T-helper 1 cell treated with Interleukin-12 subunit alpha and Interleukin-12 subunit beta and Interleukin-4 antibody, amounts not matched to agents 30 μg/mL and 1 μg/mL, for 36 hours (primary cell): ENCODE data around the gene DNTT.

Experiments
- H3K27ac Mint-ChIP-seq: one replicate; pipeline ENCODE4 v1.8.0; 2021; ENCODE audit warnings: mild to moderate bottlenecking, mixed read lengths
- H3K27me3 Mint-ChIP-seq: one replicate; pipeline ENCODE4 v1.8.0; 2021; ENCODE audit warnings: low read depth, mixed read lengths
- H3K36me3 Mint-ChIP-seq: one replicate; pipeline ENCODE4 v1.8.0; 2021; ENCODE audit warnings: low read depth, mixed read lengths
- H3K4me1 Mint-ChIP-seq: one replicate; pipeline ENCODE4 v1.8.0; 2021; ENCODE audit warnings: low read depth, mixed read lengths
- H3K4me3 Mint-ChIP-seq: one replicate; pipeline ENCODE4 v1.8.0; 2021; ENCODE audit warnings: mild to moderate bottlenecking, moderate library complexity, mixed read lengths
- H3K9me3 Mint-ChIP-seq: one replicate; pipeline ENCODE4 v1.8.0; 2021; ENCODE audit warnings: mixed read lengths

The DNTT gene

GRCh38 chr10:96360331-96360730 lies 56.1 kb downstream of the DNTT start:
- Mint-ChIP-seq H3K9me3 (no peaks in the 10 kb centered on the region), H3K27me3 (peaks cover 10% of the 10 kb centered on the region), H3K4me1 (no peaks in the 10 kb centered on the region), H3K36me3 (no peaks in the 10 kb centered on the region), H3K4me3 (no peak overlapping the region), H3K27ac (no peak overlapping the region)

GRCh38 chr10:96360766-96361165 lies 56.5 kb downstream of the DNTT start:
- H3K27me3 Mint-ChIP-seq = peaks cover 10% of the 10 kb centered on the region
- H3K4me1 Mint-ChIP-seq = no peaks in the 10 kb centered on the region
- no peaks in the 10 kb centered on the region for H3K36me3 Mint-ChIP-seq
- no peak overlapping the region for H3K4me3 Mint-ChIP-seq
- H3K9me3 Mint-ChIP-seq = no peaks in the 10 kb centered on the region
- no peak overlapping the region for H3K27ac Mint-ChIP-seq

- Mint-ChIP-seq H3K4me3 (no peak overlapping the region), H3K36me3 (no peaks in the 10 kb centered on the region), H3K4me1 (no peaks in the 10 kb centered on the region), H3K27ac (no peak overlapping the region), H3K9me3 (no peaks in the 10 kb centered on the region), H3K27me3 (peaks cover 4% of the 10 kb centered on the region)
These were observed 61.3 kb downstream of the DNTT start for GRCh38 chr10:96365571-96365970.

GRCh38 chr10:96366508-96366907 lies 62.3 kb downstream of the DNTT start:
- Mint-ChIP-seq H3K27me3 (peaks cover 4% of the 10 kb centered on the region), H3K9me3 (no peaks in the 10 kb centered on the region), H3K4me3 (no peak overlapping the region), H3K4me1 (no peaks in the 10 kb centered on the region), H3K36me3 (no peaks in the 10 kb centered on the region), H3K27ac (no peak overlapping the region)

- Mint-ChIP-seq H3K27me3 (peaks cover 4% of the 10 kb centered on the region), H3K27ac (no peak overlapping the region), H3K4me1 (no peaks in the 10 kb centered on the region), H3K36me3 (no peaks in the 10 kb centered on the region), H3K4me3 (no peak overlapping the region), H3K9me3 (no peaks in the 10 kb centered on the region)
These were observed 63.2 kb downstream of the DNTT start for GRCh38 chr10:96367470-96367869.

- H3K9me3 Mint-ChIP-seq = no peaks in the 10 kb centered on the region
- no peak overlapping the region for H3K27ac Mint-ChIP-seq
- H3K27me3 Mint-ChIP-seq = no peaks in the 10 kb centered on the region
- no peaks in the 10 kb centered on the region for H3K4me1 Mint-ChIP-seq
- no peak overlapping the region for H3K4me3 Mint-ChIP-seq
- H3K36me3 Mint-ChIP-seq = no peaks in the 10 kb centered on the region
These were observed 64.7 kb downstream of the DNTT start for GRCh38 chr10:96368971-96369370.

GRCh38 chr10:96369890-96370583 lies 65.8 kb downstream of the DNTT start:
- Mint-ChIP-seq H3K27ac (no peak overlapping the region), H3K9me3 (no peaks in the 10 kb centered on the region), H3K36me3 (no peaks in the 10 kb centered on the region), H3K4me1 (no peaks in the 10 kb centered on the region), H3K27me3 (peaks cover 4% of the 10 kb centered on the region), H3K4me3 (no peak overlapping the region)

GRCh38 chr10:96370584-96371157 lies 66.4 kb downstream of the DNTT start:
- Mint-ChIP-seq H3K4me1 (peaks cover 2% of the 10 kb centered on the region), H3K27ac (no peak overlapping the region), H3K9me3 (no peaks in the 10 kb centered on the region), H3K4me3 (no peak overlapping the region), H3K27me3 (peaks cover 4% of the 10 kb centered on the region), H3K36me3 (no peaks in the 10 kb centered on the region)

- H3K4me3 Mint-ChIP-seq = no peak overlapping the region
- H3K27ac Mint-ChIP-seq = no peak overlapping the region
- H3K9me3 Mint-ChIP-seq = no peaks in the 10 kb centered on the region
- H3K27me3 Mint-ChIP-seq = peaks cover 4% of the 10 kb centered on the region
- peaks cover 4% of the 10 kb centered on the region for H3K4me1 Mint-ChIP-seq
- H3K36me3 Mint-ChIP-seq = no peaks in the 10 kb centered on the region
These were observed 67.1 kb downstream of the DNTT start for GRCh38 chr10:96371356-96371755.

GRCh38 chr10:96374004-96374403 lies 69.8 kb downstream of the DNTT start:
- Mint-ChIP-seq H3K27ac (no peak overlapping the region), H3K4me3 (peak overlapping the region; percentile 25), H3K27me3 (peaks cover 4% of the 10 kb centered on the region), H3K9me3 (no peaks in the 10 kb centered on the region), H3K36me3 (no peaks in the 10 kb centered on the region), H3K4me1 (peaks cover 4% of the 10 kb centered on the region)

GRCh38 chr10:96374639-96374984 lies 70.4 kb downstream of the DNTT start:
- peaks cover 4% of the 10 kb centered on the region for H3K4me1 Mint-ChIP-seq

GRCh38 chr10:96374985-96375830 lies 71.0 kb downstream of the DNTT start:
- Mint-ChIP-seq H3K4me1 (peaks cover 4% of the 10 kb centered on the region), H3K9me3 (no peaks in the 10 kb centered on the region), H3K4me3 (peak overlapping the region; percentile 65), H3K27me3 (peaks cover 4% of the 10 kb centered on the region), H3K27ac (no peak overlapping the region), H3K36me3 (no peaks in the 10 kb centered on the region)

More at GRCh38 chr10:96374639-96374984, 70.4 kb downstream of the DNTT start:
- no peaks in the 10 kb centered on the region for H3K36me3 Mint-ChIP-seq
- peaks cover 4% of the 10 kb centered on the region for H3K27me3 Mint-ChIP-seq
- H3K9me3 Mint-ChIP-seq = no peaks in the 10 kb centered on the region
- no peak overlapping the region for H3K27ac Mint-ChIP-seq
- peak overlapping the region; percentile 65 for H3K4me3 Mint-ChIP-seq

- H3K27ac Mint-ChIP-seq = no peak overlapping the region
- H3K4me3 Mint-ChIP-seq = no peak overlapping the region
- no peaks in the 10 kb centered on the region for H3K9me3 Mint-ChIP-seq
- H3K4me1 Mint-ChIP-seq = peaks cover 4% of the 10 kb centered on the region
- no peaks in the 10 kb centered on the region for H3K36me3 Mint-ChIP-seq
- peaks cover 4% of the 10 kb centered on the region for H3K27me3 Mint-ChIP-seq
These were observed 72.2 kb downstream of the DNTT start for GRCh38 chr10:96376483-96376882.

GRCh38 chr10:96377816-96378294 lies 73.6 kb downstream of the DNTT start:
- Mint-ChIP-seq H3K27me3 (peaks cover 4% of the 10 kb centered on the region), H3K27ac (no peak overlapping the region), H3K4me1 (peaks cover 4% of the 10 kb centered on the region), H3K4me3 (no peak overlapping the region), H3K9me3 (no peaks in the 10 kb centered on the region), H3K36me3 (no peaks in the 10 kb centered on the region)

- H3K27ac Mint-ChIP-seq = no peak overlapping the region
- H3K27me3 Mint-ChIP-seq = peaks cover 4% of the 10 kb centered on the region
- H3K36me3 Mint-ChIP-seq = no peaks in the 10 kb centered on the region
These were observed 74.5 kb downstream of the DNTT start for GRCh38 chr10:96378741-96379140.

More at GRCh38 chr10:96378741-96379140, 74.5 kb downstream of the DNTT start:
- H3K9me3 Mint-ChIP-seq = no peaks in the 10 kb centered on the region
- H3K4me1 Mint-ChIP-seq = peaks cover 4% of the 10 kb centered on the region
- H3K4me3 Mint-ChIP-seq = no peak overlapping the region
